Ishikawa (cell line): ENCODE measurements around the gene MBNL1.

ENCODE experiments used
- CEBPB ChIP-seq: IDR thresholded peaks from 2 replicates; pipeline ENCODE4 v1.6.1; 2012
- CREB1 ChIP-seq: IDR thresholded peaks from 2 replicates; pipeline ENCODE4 v1.6.1; 2012; ENCODE audit warnings: low read depth
- EGR1 ChIP-seq: IDR thresholded peaks from 2 replicates; pipeline ENCODE4 v1.6.1; 2012
- EP300 ChIP-seq: IDR thresholded peaks from 2 replicates; pipeline ENCODE4 v1.6.1; 2012; ENCODE audit warnings: borderline replicate concordance
- FOXM1 ChIP-seq: IDR thresholded peaks from 2 replicates; pipeline ENCODE4 v1.6.1; 2012; ENCODE audit warnings: low read depth, borderline replicate concordance
- MAX ChIP-seq: IDR thresholded peaks from 2 replicates; pipeline ENCODE4 v1.6.1; 2012
- NFIC ChIP-seq: IDR thresholded peaks from 2 replicates; pipeline ENCODE4 v1.6.1; 2012
- RAD21 ChIP-seq: IDR thresholded peaks from 2 replicates; pipeline ENCODE4 v1.6.1; 2012; ENCODE audit warnings: low read depth
- TAF1 ChIP-seq: IDR thresholded peaks from 2 replicates; pipeline ENCODE4 v1.6.1; 2012; ENCODE audit warnings: low read depth, mild to moderate bottlenecking
- TCF12 ChIP-seq: IDR thresholded peaks from 2 replicates; pipeline ENCODE4 v1.6.1; 2012; ENCODE audit warnings: low read depth
- TEAD4 ChIP-seq: IDR thresholded peaks from 2 replicates; pipeline ENCODE4 v1.6.1; 2012
- YY1 ChIP-seq: IDR thresholded peaks from 2 replicates; pipeline ENCODE4 v1.6.1; 2012; ENCODE audit warnings: low read depth
- ZBTB7A ChIP-seq: IDR thresholded peaks from 2 replicates; pipeline ENCODE4 v1.6.1; 2012; ENCODE audit warnings: low read depth
- TF ChIP-seq, protein P1 (sequence below): IDR thresholded peaks from 2 replicates; pipeline ENCODE4 v1.6.1; 2012; ENCODE audit warnings: low read depth, mild to moderate bottlenecking
- TF ChIP-seq, protein P2 (sequence below): IDR thresholded peaks from 2 replicates; pipeline ENCODE4 v1.6.1; 2012

MBNL1 gene

DNA sequence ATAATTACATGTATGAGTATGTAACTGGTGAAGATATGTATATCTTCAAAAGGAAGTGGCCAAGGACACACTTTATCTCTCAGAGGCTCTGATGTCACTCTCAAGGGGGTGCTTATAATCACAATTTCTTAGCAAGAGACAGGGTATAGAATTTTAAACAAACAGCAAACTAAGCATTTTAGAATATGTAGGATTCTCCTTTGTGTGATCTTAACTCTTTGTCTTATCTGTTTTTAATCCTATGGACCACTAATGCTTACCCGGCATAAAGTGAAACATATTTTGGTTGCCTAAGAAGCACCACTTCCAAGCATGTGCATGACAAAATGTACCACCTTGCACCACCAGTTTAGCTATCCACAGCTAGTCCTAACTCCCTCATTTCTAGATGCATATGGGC, 8.2 kb upstream of the MBNL1 start:
- TF ChIP-seq ZBTB7A (no peak), NFIC (no peak), FOXM1 (no peak), EP300 (no peak), CEBPB (no peak), CREB1 (no peak)
- TF ChIP-seq, protein P1, sequence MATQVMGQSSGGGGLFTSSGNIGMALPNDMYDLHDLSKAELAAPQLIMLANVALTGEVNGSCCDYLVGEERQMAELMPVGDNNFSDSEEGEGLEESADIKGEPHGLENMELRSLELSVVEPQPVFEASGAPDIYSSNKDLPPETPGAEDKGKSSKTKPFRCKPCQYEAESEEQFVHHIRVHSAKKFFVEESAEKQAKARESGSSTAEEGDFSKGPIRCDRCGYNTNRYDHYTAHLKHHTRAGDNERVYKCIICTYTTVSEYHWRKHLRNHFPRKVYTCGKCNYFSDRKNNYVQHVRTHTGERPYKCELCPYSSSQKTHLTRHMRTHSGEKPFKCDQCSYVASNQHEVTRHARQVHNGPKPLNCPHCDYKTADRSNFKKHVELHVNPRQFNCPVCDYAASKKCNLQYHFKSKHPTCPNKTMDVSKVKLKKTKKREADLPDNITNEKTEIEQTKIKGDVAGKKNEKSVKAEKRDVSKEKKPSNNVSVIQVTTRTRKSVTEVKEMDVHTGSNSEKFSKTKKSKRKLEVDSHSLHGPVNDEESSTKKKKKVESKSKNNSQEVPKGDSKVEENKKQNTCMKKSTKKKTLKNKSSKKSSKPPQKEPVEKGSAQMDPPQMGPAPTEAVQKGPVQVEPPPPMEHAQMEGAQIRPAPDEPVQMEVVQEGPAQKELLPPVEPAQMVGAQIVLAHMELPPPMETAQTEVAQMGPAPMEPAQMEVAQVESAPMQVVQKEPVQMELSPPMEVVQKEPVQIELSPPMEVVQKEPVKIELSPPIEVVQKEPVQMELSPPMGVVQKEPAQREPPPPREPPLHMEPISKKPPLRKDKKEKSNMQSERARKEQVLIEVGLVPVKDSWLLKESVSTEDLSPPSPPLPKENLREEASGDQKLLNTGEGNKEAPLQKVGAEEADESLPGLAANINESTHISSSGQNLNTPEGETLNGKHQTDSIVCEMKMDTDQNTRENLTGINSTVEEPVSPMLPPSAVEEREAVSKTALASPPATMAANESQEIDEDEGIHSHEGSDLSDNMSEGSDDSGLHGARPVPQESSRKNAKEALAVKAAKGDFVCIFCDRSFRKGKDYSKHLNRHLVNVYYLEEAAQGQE = no peak

DNA sequence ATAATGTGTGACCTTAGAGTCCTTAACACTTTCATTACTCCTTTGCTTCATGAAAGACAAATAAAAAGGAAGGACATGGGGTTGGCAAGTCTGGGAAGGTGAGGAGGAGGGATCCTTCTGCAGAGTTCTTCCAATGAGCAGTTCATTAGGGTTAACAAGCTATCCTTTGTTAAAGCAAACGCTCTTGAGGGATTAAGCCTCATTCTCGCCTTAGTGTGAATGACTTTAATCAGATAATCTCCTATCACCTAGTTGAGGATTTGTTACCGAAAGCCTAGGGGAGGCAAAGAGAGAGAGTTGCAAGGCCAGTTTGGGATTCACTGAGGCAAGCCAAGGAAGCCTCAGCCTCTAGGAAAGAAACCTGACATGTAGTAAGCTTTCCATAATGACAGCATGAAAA, 7.4 kb upstream of the MBNL1 start:
- no peak for TF ChIP-seq NFIC
- no peak for TF ChIP-seq EGR1
- TF ChIP-seq CEBPB = no peak
- TF ChIP-seq, protein P2, sequence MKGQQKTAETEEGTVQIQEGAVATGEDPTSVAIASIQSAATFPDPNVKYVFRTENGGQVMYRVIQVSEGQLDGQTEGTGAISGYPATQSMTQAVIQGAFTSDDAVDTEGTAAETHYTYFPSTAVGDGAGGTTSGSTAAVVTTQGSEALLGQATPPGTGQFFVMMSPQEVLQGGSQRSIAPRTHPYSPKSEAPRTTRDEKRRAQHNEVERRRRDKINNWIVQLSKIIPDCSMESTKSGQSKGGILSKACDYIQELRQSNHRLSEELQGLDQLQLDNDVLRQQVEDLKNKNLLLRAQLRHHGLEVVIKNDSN = no peak
- no peak for TF ChIP-seq EP300
- no peak for TF ChIP-seq FOXM1
- TF ChIP-seq, protein P1 = no peak
- no peak for TF ChIP-seq TEAD4
- TF ChIP-seq RAD21 = no peak
- no peak for TF ChIP-seq ZBTB7A

DNA sequence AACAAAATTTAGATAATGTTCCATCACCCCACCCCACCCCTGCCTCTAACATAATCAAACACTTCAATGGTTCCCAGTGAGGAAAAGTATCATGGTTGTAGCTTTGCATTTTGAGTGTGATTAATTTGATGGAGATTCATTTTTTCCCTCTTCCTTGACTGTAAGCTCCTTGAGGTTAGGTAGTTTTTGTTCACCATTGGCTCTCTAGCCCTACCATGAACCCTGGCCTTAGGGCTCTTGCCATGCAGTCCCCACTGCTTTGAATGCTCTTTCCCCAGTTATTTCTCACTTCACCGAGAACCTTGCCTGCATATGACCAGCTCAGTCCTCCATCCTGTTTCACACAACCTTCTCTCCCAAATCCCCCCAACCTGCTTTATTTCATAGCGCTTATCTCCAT, 5.0 kb upstream of the MBNL1 start:
- TF ChIP-seq, protein P2 = no peak
- TF ChIP-seq, protein P1 = no peak
- no peak for TF ChIP-seq RAD21
- TF ChIP-seq ZBTB7A = no peak
- TF ChIP-seq EGR1 = no peak
- TF ChIP-seq TEAD4 = no peak
- TF ChIP-seq CEBPB = no peak
- TF ChIP-seq YY1 = no peak
- TF ChIP-seq NFIC = no peak
- no peak for TF ChIP-seq TCF12
- no peak for TF ChIP-seq MAX
- TF ChIP-seq EP300 = no peak
- TF ChIP-seq FOXM1 = no peak
- no peak for TF ChIP-seq CREB1

GRCh38 chr3:152264378-152264777, 4.4 kb upstream of the MBNL1 start:
- TF ChIP-seq MAX = no peak
- TF ChIP-seq, protein P1 = no peak
- no peak for TF ChIP-seq FOXM1
- no peak for TF ChIP-seq RAD21
- TF ChIP-seq EP300 = no peak
- no peak for TF ChIP-seq TAF1
- TF ChIP-seq ZBTB7A = no peak
